H1 (cell line): ENCODE measurements around the gene TLK1. TPM values are rescaled to one million over a fixed set of nuclear protein-coding genes. Genes with fewer than 3 reads are reported as not detected.
A peak's percentile ranks its signal among the peaks of the same experiment; 100 is the strongest.

Source experiments
- CTCF ChIA-PET: fragments of 300-600 bp; sonication (Branson Sonifier 250); formaldehyde crosslinking; loops from one replicate; lab custom pipeline; 2021; ENCODE audit not compliant: partially characterized antibody; lab: Charles Lee
- POLR2A ChIA-PET: fragments of 300-600 bp; sonication (Branson Sonifier 250); formaldehyde crosslinking; loops from one replicate; lab custom pipeline; 2021; ENCODE audit warnings: inconsistent platforms; ENCODE audit not compliant: partially characterized antibody; lab: Charles Lee
- DNase-seq, 2 experiments: peaks; one replicate each; pipeline versions ENCODE4 v3.0.0 to v3.0.0-alpha.2; 2010 to 2022; ENCODE audit warnings: low spot score in 2 of 2, low read depth in 1 of 2, mixed read lengths in 1 of 2
- FAIRE-seq: peaks from 2 replicates; lab custom pipeline; 2011; peaks lifted over from hg19 to GRCh38; lab: Jason Lieb, UNC
- H2AFZ ChIP-seq: 2 replicates; pipeline ENCODE4 v1.8.1; 2012; ENCODE audit warnings: low read length, inconsistent platforms
- H2AK5ac ChIP-seq: 2 replicates; pipeline ENCODE4 v1.6.1; 2013; ENCODE audit warnings: low read depth, low read length
- H2BK120ac ChIP-seq: replicated peaks from 2 replicates; pipeline ENCODE3; 2013; ENCODE audit warnings: low read depth, low read length, inconsistent platforms
- H2BK12ac ChIP-seq: 2 replicates; pipeline ENCODE4 v1.6.1; 2013; ENCODE audit warnings: low read depth, low read length
- H2BK15ac ChIP-seq: 2 replicates; pipeline ENCODE4 v1.6.1; 2013; ENCODE audit warnings: low read length
- H2BK20ac ChIP-seq: 2 replicates; pipeline ENCODE4 v1.6.1; 2013; ENCODE audit warnings: low read length
- H2BK5ac ChIP-seq: 2 replicates; pipeline ENCODE4 v1.6.1; 2013; ENCODE audit warnings: low read depth, low read length
- H3K14ac ChIP-seq: 2 replicates; pipeline ENCODE4 v1.6.1; 2013; ENCODE audit warnings: inconsistent platforms; ENCODE audit not compliant: insufficient read length
- H3K18ac ChIP-seq: 2 replicates; pipeline ENCODE4 v1.6.1; 2013; ENCODE audit warnings: low read length; ENCODE audit errors: extremely low read depth
- H3K23ac ChIP-seq: 2 replicates; pipeline ENCODE4 v1.6.1; 2013; ENCODE audit warnings: inconsistent platforms; ENCODE audit not compliant: insufficient read length
- H3K23me2 ChIP-seq: 2 replicates; pipeline ENCODE4 v1.6.1; 2013; ENCODE audit warnings: low read depth, low read length
- H3K27ac ChIP-seq: 2 replicates; pipeline ENCODE4 v1.6.1; 2011; ENCODE audit warnings: low read depth, low read length, inconsistent platforms
- H3K27me3 ChIP-seq, 4 experiments: replicated peaks in 1 of 4; 1 replicate in 1 of 4; 2 replicates in 3 of 4; pipeline versions ENCODE4 v1.6.1 to v1.8.1; 2011 to 2013; ENCODE audit warnings: low read length in 3 of 4, mild to moderate bottlenecking in 3 of 4, inconsistent platforms in 2 of 4, mixed read lengths in 2 of 4, moderate library complexity in 1 of 4; ENCODE audit not compliant: control insufficient read depth in 3 of 4, insufficient read depth in 3 of 4; ENCODE audit errors: extremely low read depth in 1 of 4
- H3K36me3 ChIP-seq, 4 experiments: 2 replicates each; pipeline versions ENCODE4 v1.6.1 to v1.8.1; 2011 to 2013; ENCODE audit warnings: mild to moderate bottlenecking in 4 of 4, low read length in 3 of 4, moderate library complexity in 2 of 4, control low read depth in 1 of 4, inconsistent platforms in 1 of 4; ENCODE audit not compliant: insufficient read depth in 4 of 4, control insufficient read depth in 2 of 4
- H3K4ac ChIP-seq: replicated peaks from 2 replicates; pipeline ENCODE3; 2013; ENCODE audit warnings: low read length, low read depth, mixed read lengths, inconsistent platforms; ENCODE audit not compliant: insufficient read length
- H3K4me1 ChIP-seq, 4 experiments: replicated peaks in 1 of 4; 1 replicate in 1 of 4; 2 replicates in 3 of 4; pipeline versions ENCODE4 v1.6.1 to v1.8.1; 2011 to 2013; ENCODE audit warnings: low read length in 3 of 4, inconsistent platforms in 2 of 4, mixed read lengths in 1 of 4; ENCODE audit not compliant: insufficient read depth in 4 of 4, control insufficient read depth in 3 of 4
- H3K4me2 ChIP-seq, 2 experiments: 2 replicates each; pipeline versions ENCODE4 v1.6.1 to v1.8.1; 2011 to 2013; ENCODE audit warnings: low read depth in 2 of 2, low read length in 2 of 2, control low read depth in 1 of 2, inconsistent platforms in 1 of 2, mild to moderate bottlenecking in 1 of 2; ENCODE audit not compliant: insufficient read depth in 1 of 2
- H3K4me3 ChIP-seq, 4 experiments: fragments of 200-600, 300-600 bp in 1 of 4; sonication (generic), shearing (Covaris generic), sonication (Bioruptor Twin) in 1 of 4; 2 replicates each; pipeline versions ENCODE4 v1.5.1 to v1.8.1; 2011 to 2016; ENCODE audit warnings: low read length in 4 of 4, low read depth in 3 of 4, control low read depth in 2 of 4, inconsistent platforms in 2 of 4, mild to moderate bottlenecking in 2 of 4, mixed read lengths in 1 of 4, moderate library complexity in 1 of 4; ENCODE audit not compliant: insufficient read depth in 2 of 4; ENCODE audit errors: extremely low read depth in 1 of 4
- H3K56ac ChIP-seq: replicated peaks from 2 replicates; pipeline ENCODE3; 2013; ENCODE audit warnings: low read depth, mild to moderate bottlenecking, mixed read lengths, low read length, inconsistent platforms; ENCODE audit not compliant: insufficient read length
- H3K79me1 ChIP-seq: 2 replicates; pipeline ENCODE4 v1.6.1; 2013; ENCODE audit warnings: low read depth, low read length, control low read depth
- H3K79me2 ChIP-seq, 2 experiments: 2 replicates each; pipeline versions ENCODE4 v1.6.1 to v1.8.1; 2012 to 2013; ENCODE audit warnings: low read length in 2 of 2, mild to moderate bottlenecking in 2 of 2, inconsistent platforms in 1 of 2; ENCODE audit not compliant: insufficient read depth in 2 of 2, control insufficient read depth in 1 of 2
- H3K9ac ChIP-seq, 4 experiments: replicated peaks in 1 of 4; 1 replicate in 1 of 4; 2 replicates in 3 of 4; pipeline versions ENCODE4 v1.6.1 to v1.8.1; 2011 to 2013; ENCODE audit warnings: low read depth in 3 of 4, low read length in 3 of 4, control low read depth in 2 of 4, mild to moderate bottlenecking in 2 of 4, moderate library complexity in 2 of 4, inconsistent platforms in 1 of 4; ENCODE audit errors: extremely low read depth in 1 of 4
- H3K9me3 ChIP-seq, 2 experiments: 2 replicates each; pipeline versions ENCODE4 v1.6.1 to v1.8.1; 2012 to 2013; ENCODE audit warnings: mild to moderate bottlenecking in 2 of 2, moderate library complexity in 2 of 2, control low read depth in 1 of 2, inconsistent platforms in 1 of 2, low read depth in 1 of 2, low read length in 1 of 2, mixed read lengths in 1 of 2; ENCODE audit not compliant: insufficient read depth in 2 of 2
- H4K20me1 ChIP-seq, 2 experiments: replicated peaks in 1 of 2; 2 replicates each; pipeline versions ENCODE3 to v1.8.1; 2011 to 2013; ENCODE audit warnings: inconsistent platforms in 2 of 2, low read length in 2 of 2, mild to moderate bottlenecking in 1 of 2; ENCODE audit not compliant: insufficient read depth in 2 of 2, control insufficient read depth in 1 of 2
- H4K5ac ChIP-seq: 2 replicates; pipeline ENCODE4 v1.6.1; 2013; ENCODE audit warnings: low read length, low read depth, mixed read lengths, inconsistent platforms; ENCODE audit not compliant: insufficient read length
- H4K8ac ChIP-seq: 2 replicates; pipeline ENCODE4 v1.8.0; 2013; ENCODE audit warnings: mild to moderate bottlenecking, moderate library complexity, low read length, inconsistent platforms; ENCODE audit not compliant: insufficient read depth; ENCODE audit errors: extremely low read depth
- H4K91ac ChIP-seq: replicated peaks from 2 replicates; pipeline ENCODE3; 2013; ENCODE audit warnings: low read length, mixed read lengths, inconsistent platforms; ENCODE audit not compliant: insufficient read length
- CBX8 ChIP-seq: fragments of 300-800, 300-1000 bp; sonication (generic); IDR thresholded peaks from 2 replicates; pipeline ENCODE4 v1.7.1; 2016; ENCODE audit warnings: low read depth, low read length, borderline replicate concordance
- CHD2 ChIP-seq: IDR thresholded peaks from 2 replicates; pipeline ENCODE4 v1.6.1; 2012; ENCODE audit warnings: low read length, improper control_type of control experiment
- CTCF ChIP-seq, 3 experiments: IDR thresholded peaks; 1 replicate in 2 of 3; 2 replicates in 1 of 3; pipeline versions ENCODE4 v1.5.1 to v1.6.1; 2011; ENCODE audit warnings: low read length in 3 of 3, mild to moderate bottlenecking in 3 of 3, inconsistent platforms in 2 of 3, low read depth in 1 of 3, moderate library complexity in 1 of 3; ENCODE audit not compliant: insufficient read depth in 1 of 3; ENCODE audit errors: control extremely low read depth in 1 of 3
- JUND ChIP-seq: IDR thresholded peaks from 2 replicates; pipeline ENCODE4 v1.6.1; 2011; ENCODE audit warnings: mild to moderate bottlenecking, improper control_type of control experiment, low read length
- KDM4A ChIP-seq: IDR thresholded peaks from one replicate; pipeline ENCODE4 v1.7.1; 2012; ENCODE audit warnings: low read depth, mild to moderate bottlenecking, moderate library complexity, low read length, inconsistent platforms; ENCODE audit not compliant: severe bottlenecking
- KDM5A ChIP-seq: fragments of 200-600 bp; IDR thresholded peaks from 2 replicates; pipeline ENCODE4 v1.7.1; 2012; ENCODE audit warnings: mild to moderate bottlenecking, low read length, inconsistent platforms, mixed read lengths
- RFX5 ChIP-seq: IDR thresholded peaks from 2 replicates; pipeline ENCODE4 v1.6.1; 2011; ENCODE audit warnings: low read depth, low read length, improper control_type of control experiment, borderline replicate concordance
- SAP30 ChIP-seq: fragments of 300-600 bp; sonication (generic); IDR thresholded peaks from 2 replicates; pipeline ENCODE4 v1.7.1; 2012; ENCODE audit warnings: low read length, moderate library complexity, mild to moderate bottlenecking, inconsistent platforms; ENCODE audit not compliant: insufficient read depth, insufficient replicate concordance
- whole genome bisulfite sequencing, 2 experiments: shearing (Covaris generic) in 1 of 2; methylation state at CpG; one replicate each; pipeline versions ENCODE4 v1.1.6 to v1.1.7; 2013 to 2015; ENCODE audit warnings: low lambda C conversion rate in 2 of 2, mixed read lengths in 2 of 2, inconsistent platforms in 1 of 2, low coverage in 1 of 2, missing lambda C conversion rate in 1 of 2; ENCODE audit not compliant: insufficient replicate concordance in 2 of 2, insufficient coverage in 1 of 2, insufficient read length in 1 of 2; ENCODE audit errors: extremely low coverage in 1 of 2, missing lambda C conversion rate in 1 of 2; 5-methylcytosine and 5-hydroxymethylcytosine counted together
- polyA plus RNA-seq, 7 experiments: library from polyadenylated mRNA; depleted of rRNA in 3 of 7; stranded (reverse) in 5 of 7; unstranded in 2 of 7; fragments of >200 nt in 5 of 7; fragments of 200-250 nt in 2 of 7; gene quantifications; 1 replicate in 5 of 7; 2 replicates in 1 of 7; 4 replicates in 1 of 7; pipeline versions ENCODE4 v1.2.1 to v1.2.3, GENCODE V29; 2011 to 2013; ENCODE audit warnings: missing spikeins in 2 of 7, mixed read lengths in 2 of 7
- total RNA-seq: library from RNA; stranded (reverse); fragmentation: NEBNext Ultra II Directional; extraction: Animal tissue kit (Norgen Biotek cat#: 25700); gene quantifications from 2 replicates; pipeline ENCODE4 v1.2.1, GENCODE V29; 2021

TLK1 gene
- total and polyA plus RNA-seq, 2 of the 8 experiments (the other 6 are each of a cell fraction or from before 2014, with no cell fraction given), result 11.2 to 102 TPM

GRCh38 chr2:171159372-171160118 lies 1.1 kb downstream of the TLK1 start:
- Histone ChIP-seq H2BK20ac (no peak overlapping the region), H2BK12ac (no peak overlapping the region), H3K18ac (peak overlapping the region; percentile 95), H3K4me2 (peak overlapping the region; percentile 78 to 90), H3K9me3 (no peaks in the 10 kb centered on the region), H3K9ac (peak overlapping the region; percentile 29 to 90 (median 89)), H3K56ac (peak overlapping the region; percentile 95), H4K5ac (peak overlapping the region; percentile 93), H3K14ac (peak overlapping the region; percentile 83), H2BK120ac (no peak overlapping the region), H2BK15ac (no peak overlapping the region), H3K4ac (peak overlapping the region; percentile 81), H3K4me1 (peaks cover 0 to 3% (median 0%) of the 10 kb centered on the region in 4 experiments; a peak in 3 of 7 replicates), H3K4me3 (peak overlapping the region; percentile 87 to 100 (median 92)), H4K91ac (peak overlapping the region; percentile 95), H4K8ac (peak overlapping the region; percentile 91), H3K23ac (no peak overlapping the region), H3K23me2 (peaks cover 3% of the 10 kb centered on the region), H3K79me2 (peaks cover 26 to 64% of the 10 kb centered on the region in 2 experiments), H3K36me3 (no peaks in the 10 kb centered on the region), H3K79me1 (no peaks in the 10 kb centered on the region), H2AK5ac (no peak overlapping the region), H2AFZ (no peak overlapping the region), H3K27ac (peak overlapping the region; percentile 90; the same call in 1 of the 2 replicates), H3K27me3 (no peaks in the 10 kb centered on the region), H2BK5ac (peak overlapping the region; percentile 93), H4K20me1 (peaks cover 0 to 6% of the 10 kb centered on the region in 2 experiments)
- WGBS, 2 experiments, result 0% methylated on average over 38 of the region's 38 CpGs; no CpG with 5 or more reads in 1 of the 2 experiments
- DNase-seq, result peak in 1 of 2 experiments; percentile 59
- CTCF ChIA-PET, result interaction anchor here (0.7 to 2.4 kb wide), 6 partner anchors 18 to 157 kb away, joined by 3 to 10 read pairs (median 3); no protein-coding TSS in a partner anchor
- POLR2A ChIA-PET, result interaction anchor here (0.7 to 3.9 kb wide), 14 partner anchors 9 to 323 kb away, joined by 3 to 21 read pairs (median 4); partner anchors contain the start of genes DCAF17 and METTL8
- no peak for FAIRE-seq
- TF ChIP-seq RFX5, result no peak
- TF ChIP-seq KDM4A, result peak; percentile 45
- no peak for TF ChIP-seq JUND
- no peak for TF ChIP-seq CBX8
- TF ChIP-seq SAP30, result peak; percentile 7
- TF ChIP-seq KDM5A, result peak; percentile 49; the same call in 1 of the 2 replicates
- peak in 2 of 3 experiments; percentile 21 to 43; a peak in 1 of 4 replicates for TF ChIP-seq CTCF (IDR thresholded peaks at IDR 0.05; ENCODE audit: control extremely low read depth in 1 of 3, insufficient read depth in 1 of 3, low read depth in 1 of 3, low read length in 3 of 3)
- no peak for TF ChIP-seq CHD2
